Naive thymus-derived CD4-positive, alpha-beta T cell (primary cell): Measurements from ENCODE around the gene DNM3. TPM values are rescaled to one million over a fixed set of nuclear protein-coding genes. Genes with fewer than 3 reads are reported as not detected.
A peak's percentile ranks its signal among the peaks of the same experiment; 100 is the strongest.

Experiments used
- ATAC-seq: fragments of 150-1000 bp; cut with Tn5 transposase; 2 replicates; pipeline ENCODE4 v1.10.0; 2021; ENCODE audit warnings: mild to moderate bottlenecking, moderate library complexity
- CTCF ChIA-PET: fragments of 350-600 bp; sonication (Branson Sonifier 250); formaldehyde crosslinking; loops from one replicate; lab custom pipeline; 2021; ENCODE audit warnings: antibody characterized with exemption; lab: Charles Lee
- POLR2A ChIA-PET: fragments of 350-600 bp; sonication (Branson Sonifier 250); formaldehyde crosslinking; loops from one replicate; lab custom pipeline; 2021; ENCODE audit warnings: antibody characterized with exemption, inconsistent platforms; lab: Charles Lee
- DNase-seq, 9 donors: peaks; one replicate each; pipeline versions ENCODE4 v3.0.0 to v3.0.0-alpha.2; 2020 to 2022; ENCODE audit warnings: mixed read lengths in 1 of 9
- H3K27ac ChIP-seq: one replicate; pipeline ENCODE4 v1.7.0; 2013; ENCODE audit warnings: mild to moderate bottlenecking, low read depth, low read length, moderate library complexity
- H3K27me3 ChIP-seq, 2 donors: one replicate each; pipeline ENCODE4 v1.7.0; 2013; ENCODE audit warnings: low read length in 2 of 2, mild to moderate bottlenecking in 2 of 2, moderate library complexity in 2 of 2; ENCODE audit not compliant: control insufficient read depth in 2 of 2, insufficient read depth in 2 of 2
- H3K36me3 ChIP-seq, 3 experiments: 1 replicate in 2 of 3; 2 replicates in 1 of 3; pipeline ENCODE4 v1.7.0; 2013; ENCODE audit warnings: low read length in 3 of 3, mild to moderate bottlenecking in 3 of 3, moderate library complexity in 1 of 3; ENCODE audit not compliant: insufficient read depth in 3 of 3, control insufficient read depth in 2 of 3
- H3K4me1 ChIP-seq, 2 donors: one replicate each; pipeline ENCODE4 v1.7.0; 2013; ENCODE audit warnings: low read length in 2 of 2, mild to moderate bottlenecking in 2 of 2, moderate library complexity in 1 of 2; ENCODE audit not compliant: control insufficient read depth in 2 of 2, insufficient read depth in 2 of 2
- H3K4me3 ChIP-seq: 2 replicates; pipeline ENCODE4 v1.7.0; 2013; ENCODE audit warnings: mild to moderate bottlenecking, low read length
- H3K9me3 ChIP-seq, 3 experiments: 1 replicate in 2 of 3; 2 replicates in 1 of 3; pipeline ENCODE4 v1.7.0; 2013; ENCODE audit warnings: low read length in 3 of 3; ENCODE audit not compliant: control insufficient read depth in 2 of 3
- H3K27ac Mint-ChIP-seq, 9 donors: one replicate each; pipeline ENCODE4 v1.8.0; 2020 to 2022; ENCODE audit warnings: mixed read lengths in 9 of 9, mild to moderate bottlenecking in 8 of 9, moderate library complexity in 5 of 9, inconsistent platforms in 2 of 9
- H3K27me3 Mint-ChIP-seq, 5 donors: one replicate each; pipeline ENCODE4 v1.8.0; 2021 to 2022; ENCODE audit warnings: mixed read lengths in 5 of 5, mild to moderate bottlenecking in 1 of 5
- H3K36me3 Mint-ChIP-seq, 5 donors: one replicate each; pipeline ENCODE4 v1.8.0; 2020 to 2022; ENCODE audit warnings: mixed read lengths in 5 of 5, mild to moderate bottlenecking in 3 of 5, inconsistent platforms in 1 of 5
- H3K4me1 Mint-ChIP-seq, 7 donors: one replicate each; pipeline ENCODE4 v1.8.0; 2020 to 2022; ENCODE audit warnings: mixed read lengths in 7 of 7, mild to moderate bottlenecking in 3 of 7, inconsistent platforms in 1 of 7
- H3K4me3 Mint-ChIP-seq, 10 donors: one replicate each; pipeline ENCODE4 v1.8.0; 2020 to 2022; ENCODE audit warnings: mild to moderate bottlenecking in 10 of 10, mixed read lengths in 10 of 10, moderate library complexity in 6 of 10, inconsistent platforms in 2 of 10
- H3K9me3 Mint-ChIP-seq, 11 donors: one replicate each; pipeline ENCODE4 v1.8.0; 2020 to 2022; ENCODE audit warnings: mixed read lengths in 11 of 11, mild to moderate bottlenecking in 4 of 11, inconsistent platforms in 1 of 11, moderate library complexity in 1 of 11
- intact Hi-C, 2 donors: fragments of 100-400 bp; cut with micrococcal nuclease; formaldehyde crosslinking; loops; one replicate each; pipeline ENCODE4 v1.15.1; 2023
- polyA plus RNA-seq, 2 donors: library from polyadenylated mRNA; unstranded; fragments of 300-500 nt; fragmentation: Illumina TruSeq; gene quantifications; one replicate each; pipeline ENCODE4 v1.2.3, GENCODE V29; 2021
- total RNA-seq, 6 experiments: library from RNA in 5 of 6; stranded (reverse) in 5 of 6; gene quantifications; 1 replicate in 5 of 6; 2 replicates in 1 of 6; pipeline ENCODE4 v1.2.3 and lab custom pipeline; 2021 to 2026

DNM3 gene
- total and polyA plus RNA-seq, 7 experiments from 2014 or later, result 1.2 to 2.5 (median 2.0) TPM

GRCh38 chr1:171826973-171827372, 14.3 kb upstream of the DNM3 start:
- no peak overlapping the region for H3K4me3 ChIP-seq
- POLR2A ChIA-PET, result no interaction called here
- H3K4me1 Mint-ChIP-seq, result no peaks in the 10 kb centered on the region

DNA sequence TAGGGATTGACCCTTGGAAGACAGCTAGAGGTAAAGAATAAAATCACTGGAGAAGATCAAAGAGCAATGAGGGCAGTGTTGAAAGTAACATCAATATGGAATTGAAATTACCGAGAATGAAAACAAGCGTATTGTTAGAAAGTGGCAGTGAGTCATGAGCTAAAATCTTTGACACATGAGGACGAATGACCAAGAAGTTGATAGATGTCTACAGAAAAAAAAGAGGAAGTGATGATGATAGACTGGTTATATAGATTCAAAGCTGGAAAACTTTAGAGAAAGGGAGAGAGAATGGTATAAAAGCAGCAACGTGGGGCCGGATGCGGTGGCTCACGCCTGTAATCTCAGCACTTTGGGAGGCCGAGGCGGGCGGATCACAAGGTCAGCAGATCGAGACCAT, 12.5 kb upstream of the DNM3 start:
- ATAC-seq, result no peak
- POLR2A ChIA-PET, result no interaction called here
- H3K27ac Mint-ChIP-seq, result no peak overlapping the region
- H3K27me3 Mint-ChIP-seq, result no peaks in the 10 kb centered on the region
- H3K9me3 Mint-ChIP-seq, result peaks cover 10 to 33% (median 20%) of the 10 kb centered on the region in 11 donors
- no peak for DNase-seq
- CTCF ChIA-PET, result no interaction called here
- no peak overlapping the region for H3K4me3 Mint-ChIP-seq
- no peak overlapping the region for H3K4me3 ChIP-seq
- no peaks in the 10 kb centered on the region for H3K4me1 Mint-ChIP-seq
- peaks cover 0 to 14% (median 0%) of the 10 kb centered on the region in 3 experiments for H3K9me3 ChIP-seq
- H3K27me3 ChIP-seq, result no peaks in the 10 kb centered on the region
- peaks cover 8 to 29% (median 23%) of the 10 kb centered on the region in 5 donors for H3K36me3 Mint-ChIP-seq
- H3K4me1 ChIP-seq, result no peaks in the 10 kb centered on the region
- H3K36me3 ChIP-seq, result no peaks in the 10 kb centered on the region
- intact Hi-C loops, result loop anchor here in 1 of 2 donors (1.0 kb wide), 1 partner anchor 157 kb away; no protein-coding TSS in a partner anchor
- H3K27ac ChIP-seq, result no peak overlapping the region

More at GRCh38 chr1:171826973-171827372, 14.3 kb upstream of the DNM3 start:
- no peak overlapping the region for H3K27ac Mint-ChIP-seq
- Histone ChIP-seq H3K9me3 (peaks cover 0 to 14% (median 0%) of the 10 kb centered on the region in 3 experiments), H3K27me3 (no peaks in the 10 kb centered on the region), H3K27ac (no peak overlapping the region), H3K4me1 (no peaks in the 10 kb centered on the region), H3K36me3 (no peaks in the 10 kb centered on the region)
- ATAC-seq (no peak), DNase-seq (no peak)
- H3K9me3 Mint-ChIP-seq, result peaks cover 10 to 33% (median 20%) of the 10 kb centered on the region in 11 donors
- H3K36me3 Mint-ChIP-seq, result peaks cover 8 to 33% (median 23%) of the 10 kb centered on the region in 5 donors
- intact Hi-C loops, result no loop called here
- CTCF ChIA-PET, result no interaction called here
- no peak overlapping the region for H3K4me3 Mint-ChIP-seq
- H3K27me3 Mint-ChIP-seq, result no peaks in the 10 kb centered on the region

DNA sequence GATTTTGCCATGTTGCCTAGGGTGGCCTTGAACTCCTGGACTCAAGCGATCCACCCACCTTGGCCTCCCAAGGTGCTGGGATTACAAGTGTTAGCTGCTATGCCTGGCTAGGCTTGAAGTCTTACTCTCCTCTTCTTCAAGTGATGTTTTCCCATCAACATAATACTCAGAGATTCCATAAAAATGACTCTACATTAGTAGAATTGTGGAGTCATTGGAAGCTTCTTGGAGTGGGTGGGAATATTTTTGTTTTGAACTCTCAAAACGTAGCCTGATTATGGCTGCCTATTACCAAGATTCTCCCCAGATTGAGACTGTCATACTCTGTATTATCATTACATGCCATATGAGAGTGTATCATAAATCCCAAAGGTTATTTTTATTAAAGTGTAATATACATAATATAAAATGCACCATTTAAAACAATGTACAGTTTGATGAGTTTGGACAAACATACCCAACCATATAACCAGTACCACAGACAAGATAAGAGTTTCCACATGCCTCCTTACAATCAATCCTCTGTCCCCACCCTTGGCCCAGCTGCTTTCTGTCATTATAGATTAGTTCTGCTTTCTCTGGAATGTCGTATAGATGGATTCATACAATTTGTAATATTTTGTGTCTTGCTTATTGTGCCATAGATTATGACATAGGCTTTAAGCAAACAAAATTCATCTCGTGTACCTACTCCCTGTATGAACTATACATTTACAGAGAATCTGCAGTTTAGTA, 8.0 kb upstream of the DNM3 start:
- POLR2A ChIA-PET, result no interaction called here
- no peaks in the 10 kb centered on the region for H3K27me3 Mint-ChIP-seq
- ATAC-seq (no peak), DNase-seq (no peak)
- no peak overlapping the region for H3K4me3 Mint-ChIP-seq
- Histone ChIP-seq H3K4me1 (no peaks in the 10 kb centered on the region), H3K27ac (no peak overlapping the region), H3K27me3 (no peaks in the 10 kb centered on the region), H3K4me3 (no peak overlapping the region), H3K36me3 (no peaks in the 10 kb centered on the region), H3K9me3 (no peaks in the 10 kb centered on the region)
- H3K27ac Mint-ChIP-seq, result no peak overlapping the region
- peaks cover 0 to 7% (median 0%) of the 10 kb centered on the region in 11 donors for H3K9me3 Mint-ChIP-seq
- CTCF ChIA-PET, result no interaction called here
- H3K36me3 Mint-ChIP-seq, result no peaks in the 10 kb centered on the region
- no peaks in the 10 kb centered on the region for H3K4me1 Mint-ChIP-seq
- intact Hi-C loops, result no loop called here

DNA sequence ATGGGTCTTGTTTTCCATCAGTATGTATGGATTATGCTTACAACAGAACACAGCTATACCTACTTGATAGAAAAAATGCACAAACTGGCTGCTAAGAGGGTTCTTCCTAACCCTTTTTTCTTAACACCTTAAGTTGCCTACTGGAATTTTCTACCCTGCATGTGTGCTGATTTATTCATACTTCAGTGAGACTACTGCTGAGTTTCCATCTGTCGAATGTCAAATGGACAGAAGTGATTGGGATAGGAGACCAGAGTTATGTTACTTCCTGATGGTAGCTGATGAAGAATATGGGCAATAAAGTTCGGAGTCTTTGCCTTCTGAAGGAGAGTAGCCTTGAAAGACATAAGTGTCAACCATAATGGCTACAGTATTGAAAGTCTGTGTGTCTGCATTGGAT, 6.5 kb upstream of the DNM3 start:
- Mint-ChIP-seq H3K4me3 (no peak overlapping the region), H3K27me3 (peaks cover 0 to 4% (median 0%) of the 10 kb centered on the region in 5 donors), H3K9me3 (no peaks in the 10 kb centered on the region), H3K36me3 (no peaks in the 10 kb centered on the region), H3K27ac (no peak overlapping the region), H3K4me1 (no peaks in the 10 kb centered on the region)
- intact Hi-C loops, result no loop called here
- ATAC-seq, result no peak
- POLR2A ChIA-PET, result no interaction called here
- H3K4me1 ChIP-seq, result no peaks in the 10 kb centered on the region
- H3K9me3 ChIP-seq, result no peaks in the 10 kb centered on the region
- H3K27me3 ChIP-seq, result no peaks in the 10 kb centered on the region
- H3K27ac ChIP-seq, result no peak overlapping the region
- CTCF ChIA-PET, result interaction anchor here (0.6 kb wide), 1 partner anchor 12 kb away, joined by 3 read pairs; no protein-coding TSS in a partner anchor
- no peak for DNase-seq
- H3K36me3 ChIP-seq, result no peaks in the 10 kb centered on the region
- no peak overlapping the region for H3K4me3 ChIP-seq

DNA sequence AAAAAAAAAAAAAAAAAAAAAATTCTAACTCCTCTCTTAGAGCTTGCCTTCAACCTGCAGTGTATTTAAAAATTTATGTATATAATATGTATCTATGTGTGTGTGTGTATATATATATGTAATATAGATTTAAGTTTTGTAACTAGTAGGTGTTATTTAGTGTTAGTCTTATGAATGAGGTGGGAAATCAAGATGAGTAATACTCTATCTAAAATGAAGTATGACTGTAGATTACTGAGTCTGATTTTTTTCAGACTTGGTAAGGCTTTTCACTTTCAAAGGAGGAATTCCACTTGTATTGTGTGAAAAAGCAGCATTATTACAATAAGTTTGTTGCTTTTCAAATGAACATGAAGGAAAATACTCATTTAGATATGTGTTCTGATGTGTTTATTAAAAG, 5.4 kb upstream of the DNM3 start:
- H3K27ac ChIP-seq, result no peak overlapping the region
- ChIA-PET CTCF (interaction anchor here (0.6 kb wide), 1 partner anchor 38 kb away, joined by 3 read pairs; no protein-coding TSS in a partner anchor), POLR2A (interaction anchor here (0.8 kb wide), 1 partner anchor 93 kb away, joined by 3 read pairs; no protein-coding TSS in a partner anchor)
- ATAC-seq (no peak), DNase-seq (no peak)
- Mint-ChIP-seq H3K4me3 (no peak overlapping the region), H3K4me1 (peaks cover 4 to 8% (median 6%) of the 10 kb centered on the region in 7 donors), H3K9me3 (peaks cover 0 to 2% (median 0%) of the 10 kb centered on the region in 11 donors), H3K36me3 (peaks cover 0 to 2% (median 0%) of the 10 kb centered on the region in 5 donors), H3K27me3 (peaks cover 0 to 11% (median 0%) of the 10 kb centered on the region in 5 donors), H3K27ac (no peak overlapping the region)
- no peaks in the 10 kb centered on the region for H3K9me3 ChIP-seq
- no peak overlapping the region for H3K4me3 ChIP-seq
- no peaks in the 10 kb centered on the region for H3K4me1 ChIP-seq
- no peaks in the 10 kb centered on the region for H3K27me3 ChIP-seq
- H3K36me3 ChIP-seq, result no peaks in the 10 kb centered on the region
- intact Hi-C loops, result no loop called here

GRCh38 chr1:171841931-171842761, 848 bp downstream of the DNM3 start:
- H3K36me3 ChIP-seq, result peaks cover 0 to 4% (median 0%) of the 10 kb centered on the region in 3 experiments
- H3K27me3 ChIP-seq, result peaks cover 3 to 16% of the 10 kb centered on the region in 2 donors
- H3K4me3 ChIP-seq, result peak overlapping the region; percentile 80
- Mint-ChIP-seq H3K4me1 (peaks cover 15 to 19% (median 18%) of the 10 kb centered on the region in 7 donors), H3K36me3 (peaks cover 0 to 2% (median 0%) of the 10 kb centered on the region in 5 donors), H3K27ac (peak overlapping the region; percentile 6 to 95 (median 81)), H3K27me3 (peaks cover 12 to 44% (median 16%) of the 10 kb centered on the region in 5 donors), H3K4me3 (peak overlapping the region; percentile 85 to 93 (median 90)), H3K9me3 (peaks cover 0 to 2% (median 0%) of the 10 kb centered on the region in 11 donors)
- H3K9me3 ChIP-seq, result no peaks in the 10 kb centered on the region
- no peak for ATAC-seq
- ChIA-PET CTCF (interaction anchor here (1.0 kb wide), 1 partner anchor 42 kb away, joined by 3 read pairs; no protein-coding TSS in a partner anchor), POLR2A (interaction anchor here (0.7 to 2.1 kb wide), 6 partner anchors 61 to 689 kb away, joined by 3 to 12 read pairs (median 4); partner anchors contain the start of genes METTL13, PRRC2C and VAMP4)
- intact Hi-C loops, result loop anchor here (1.0 to 5.0 kb wide), 11 partner anchors 41 to 1950 kb away; partner anchors contain the start of genes METTL13 (in 2 of the 2), PRRC2C (in 2 of the 2), VAMP4 (in 2 of the 2) and FMO4 (in 1 of the 2)
- peak overlapping the region; percentile 64 for H3K27ac ChIP-seq
- H3K4me1 ChIP-seq, result peaks cover 0 to 6% of the 10 kb centered on the region in 2 donors
- DNase-seq, result peak in 8 of 9 donors; percentile 10 to 28 (median 18)
